ENCODE measurements around the gene AKAP5.

DNA sequence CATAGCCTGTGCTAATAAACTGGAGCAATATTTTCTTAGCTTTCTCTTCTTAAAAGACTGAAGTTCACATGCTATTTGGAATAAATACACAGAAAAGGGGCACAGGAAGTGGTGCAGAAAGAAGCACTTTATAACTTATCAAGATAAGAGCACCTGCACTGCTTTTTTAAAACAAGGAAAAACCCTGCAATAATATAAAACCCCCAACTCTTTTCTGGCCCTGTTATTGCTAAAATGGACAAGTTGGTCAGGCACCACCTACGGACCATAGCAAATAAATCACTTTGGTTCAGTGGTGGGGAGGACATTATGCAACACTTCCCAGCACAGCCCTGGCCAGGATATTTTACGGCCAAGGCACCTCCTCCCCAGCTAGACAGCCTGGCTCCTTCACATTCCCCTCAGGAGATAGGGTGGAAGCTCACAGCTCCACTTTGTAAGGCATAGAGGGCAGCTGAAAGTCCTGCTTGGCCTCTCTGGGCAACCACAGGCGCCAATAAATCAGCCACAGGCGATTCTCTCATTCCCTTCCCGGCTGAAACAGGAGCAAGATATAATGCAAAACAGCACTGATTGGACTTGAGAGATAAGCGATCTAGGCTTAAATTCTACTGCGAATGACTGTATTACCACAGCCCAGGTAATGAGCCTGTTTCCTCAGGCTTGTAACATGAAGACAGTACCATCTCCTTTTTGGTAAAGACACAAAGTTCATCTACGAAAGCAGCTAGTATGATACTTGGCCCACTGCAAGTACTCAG lies 36.3 kb downstream of the AKAP5 start:
- TF ChIP-seq CTCF (IDR thresholded peaks at IDR 0.05; ENCODE audit: control extremely low read depth in 1 of 3, insufficient read depth in 1 of 3, low read depth in 1 of 3, low read length in 3 of 3) (no peak), YY1 (IDR thresholded peaks at IDR 0.05; ENCODE audit: low read depth, low read length) (no peak), CREB1 (IDR thresholded peaks at IDR 0.05) (no peak), SAP30 (IDR thresholded peaks at IDR 0.05; ENCODE audit: insufficient read depth, insufficient replicate concordance, low read length) (no peak), POU5F1 (IDR thresholded peaks at IDR 0.05; ENCODE audit: low read depth, low read length) (no peak), CEBPB (IDR thresholded peaks at IDR 0.05; ENCODE audit: low read depth, low read length) (peak; percentile 75), ATF3 (IDR thresholded peaks at IDR 0.05; ENCODE audit: insufficient read depth, low read depth, low read length) (no peak), CHD1 (IDR thresholded peaks at IDR 0.05; ENCODE audit: low read depth, low read length) (no peak), TCF12 (IDR thresholded peaks at IDR 0.05; ENCODE audit: low read depth, low read length) (no peak), RXRA (IDR thresholded peaks at IDR 0.05; ENCODE audit: insufficient read depth, low read depth, low read length) (no peak), SP4 (IDR thresholded peaks at IDR 0.05; ENCODE audit: low read length) (no peak), RAD21 (IDR thresholded peaks at IDR 0.05 in 1 of 2, conservative IDR thresholded peaks at IDR 0.05 in 1 of 2; ENCODE audit: low read depth in 2 of 2, low read length in 2 of 2) (no peak)
